NT2/D1 (cell line): ENCODE measurements around the gene CNGA4.
"Not testable (repeated sequence)": the region's sequence is repeated elsewhere in the genome, so short reads cannot be mapped to it uniquely, and the experiment has no call there.

Experiments
- DNase-seq: peaks from one replicate; pipeline ENCODE4 v3.0.0-alpha.2; 2011; ENCODE audit warnings: low read depth, low spot score
- H3K27me3 ChIP-seq: 2 replicates; pipeline ENCODE4 v1.6.0; 2011; ENCODE audit warnings: mild to moderate bottlenecking; ENCODE audit not compliant: insufficient read length, insufficient read depth
- H3K36me3 ChIP-seq: 2 replicates; pipeline ENCODE4 v1.6.1; 2011; ENCODE audit warnings: mild to moderate bottlenecking, low read length, mixed read lengths; ENCODE audit not compliant: insufficient read depth, insufficient read length
- H3K4me1 ChIP-seq: 2 replicates; pipeline ENCODE4 v1.5.1; 2011; ENCODE audit not compliant: insufficient read depth, insufficient read length
- H3K4me3 ChIP-seq: 2 replicates; pipeline ENCODE4 v1.5.1; 2011; ENCODE audit warnings: low read depth; ENCODE audit not compliant: insufficient read length
- H3K9ac ChIP-seq: 2 replicates; pipeline ENCODE4 v1.6.0; 2011; ENCODE audit warnings: low read depth; ENCODE audit not compliant: insufficient read length
- H3K9me3 ChIP-seq: 2 replicates; pipeline ENCODE4 v1.5.1; 2011; ENCODE audit warnings: mild to moderate bottlenecking, low read length; ENCODE audit not compliant: insufficient read depth
- SUZ12 ChIP-seq: IDR thresholded peaks from 2 replicates; pipeline ENCODE4 v1.6.1; 2011; ENCODE audit not compliant: insufficient read length, insufficient read depth; ENCODE audit errors: extremely low read depth
- YY1 ChIP-seq: IDR thresholded peaks from 2 replicates; pipeline ENCODE4 v1.6.1; 2011; ENCODE audit not compliant: insufficient read length, insufficient read depth
- ZNF274 ChIP-seq: IDR thresholded peaks from 2 replicates; pipeline ENCODE4 v1.6.1; 2011; ENCODE audit warnings: mild to moderate bottlenecking, low read depth, low read length

Gene CNGA4

DNA sequence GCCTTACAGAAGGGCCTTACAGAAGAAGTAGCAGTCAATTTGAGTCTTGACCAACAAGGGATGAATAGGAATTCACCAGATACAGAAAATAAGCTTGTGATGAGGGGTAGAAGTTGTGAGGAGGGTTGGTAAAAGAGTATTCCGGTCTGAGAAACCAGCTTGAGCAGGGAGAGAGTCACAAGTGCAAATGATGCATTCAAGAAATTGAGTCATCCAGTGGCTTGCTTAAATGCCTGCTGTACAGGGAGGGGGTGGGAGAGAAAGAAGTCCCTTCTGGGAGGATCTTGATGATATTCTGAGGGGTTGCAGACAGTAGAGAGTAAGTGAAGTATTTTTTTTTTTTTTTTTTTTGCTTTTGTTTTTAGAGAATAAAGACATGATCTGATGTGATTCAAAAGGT is 29.9 kb downstream of the CNGA4 start:
- H3K9ac ChIP-seq, result no peak overlapping the region
- H3K27me3 ChIP-seq, result no peaks in the 10 kb centered on the region
- H3K9me3 ChIP-seq, result no peaks in the 10 kb centered on the region
- peaks cover 3% of the 10 kb centered on the region for H3K4me1 ChIP-seq
- no peak for DNase-seq
- TF ChIP-seq ZNF274 (no peak), SUZ12 (no peak), YY1 (no peak)
- H3K36me3 ChIP-seq, result no peaks in the 10 kb centered on the region
- H3K4me3 ChIP-seq, result no peak overlapping the region

DNA sequence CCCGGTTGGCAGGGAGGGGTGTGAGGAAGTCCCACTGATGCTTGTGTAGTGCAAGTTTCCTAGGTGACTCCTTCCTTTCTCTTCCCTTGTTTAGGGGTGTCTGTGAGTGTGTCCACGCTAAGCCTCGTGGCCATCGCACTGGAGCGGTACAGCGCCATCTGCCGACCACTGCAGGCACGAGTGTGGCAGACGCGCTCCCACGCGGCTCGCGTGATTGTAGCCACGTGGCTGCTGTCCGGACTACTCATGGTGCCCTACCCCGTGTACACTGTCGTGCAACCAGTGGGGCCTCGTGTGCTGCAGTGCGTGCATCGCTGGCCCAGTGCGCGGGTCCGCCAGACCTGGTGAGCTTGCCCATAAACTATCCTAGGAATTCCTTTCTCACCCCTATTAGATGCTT is 31.1 kb downstream of the CNGA4 start:
- no peaks in the 10 kb centered on the region for H3K9me3 ChIP-seq
- no peak for DNase-seq
- no peak for TF ChIP-seq ZNF274
- TF ChIP-seq SUZ12, result no peak
- TF ChIP-seq YY1, result no peak

GRCh38 chr11:6270584-6271246 is 31.8 kb downstream of the CNGA4 start:
- H3K4me1 ChIP-seq, result peaks cover 3% of the 10 kb centered on the region
- TF ChIP-seq YY1, result no peak
- no peak for TF ChIP-seq ZNF274
- no peak for TF ChIP-seq SUZ12
- H3K36me3 ChIP-seq, result no peaks in the 10 kb centered on the region
- no peaks in the 10 kb centered on the region for H3K9me3 ChIP-seq
- no peak overlapping the region for H3K9ac ChIP-seq
- no peaks in the 10 kb centered on the region for H3K27me3 ChIP-seq
- DNase-seq, result no peak
- no peak overlapping the region for H3K4me3 ChIP-seq

More for the DNA sequence above, 31.1 kb downstream of the CNGA4 start:
- H3K9ac ChIP-seq, result no peak overlapping the region
- no peaks in the 10 kb centered on the region for H3K36me3 ChIP-seq
- peaks cover 3% of the 10 kb centered on the region for H3K4me1 ChIP-seq
- H3K4me3 ChIP-seq, result no peak overlapping the region
- H3K27me3 ChIP-seq, result no peaks in the 10 kb centered on the region

- no peak overlapping the region for H3K9ac ChIP-seq
- no peak for DNase-seq
- H3K36me3 ChIP-seq, result no peaks in the 10 kb centered on the region
- no peak overlapping the region for H3K4me3 ChIP-seq
- H3K9me3 ChIP-seq, result no peaks in the 10 kb centered on the region
- no peak for TF ChIP-seq YY1
- TF ChIP-seq ZNF274, result no peak
- no peak for TF ChIP-seq SUZ12
- peaks cover 3% of the 10 kb centered on the region for H3K4me1 ChIP-seq
- no peaks in the 10 kb centered on the region for H3K27me3 ChIP-seq
These were observed 32.7 kb downstream of the CNGA4 start for GRCh38 chr11:6271598-6271997.

DNA sequence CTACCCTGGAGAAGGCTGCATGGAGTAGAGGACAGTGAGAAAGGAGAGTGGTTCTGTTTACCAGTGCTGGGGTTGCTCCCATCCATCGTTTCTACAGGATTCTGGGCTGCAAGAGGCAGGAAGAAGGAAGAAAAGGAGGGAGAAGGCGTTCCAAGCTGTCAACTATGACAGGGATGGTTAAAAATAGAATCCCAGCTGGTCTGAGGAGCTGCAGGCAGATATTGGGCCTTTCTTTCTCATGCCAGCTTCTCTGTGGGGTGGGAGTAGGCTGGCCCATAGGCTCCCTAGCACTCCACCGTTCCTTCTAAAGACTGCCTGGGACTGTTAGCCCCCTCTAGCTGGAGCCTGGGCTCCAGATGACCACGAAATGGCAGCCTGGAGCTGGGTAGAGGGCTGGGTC is 34.3 kb downstream of the CNGA4 start:
- Histone ChIP-seq H3K4me1 (peaks cover 3% of the 10 kb centered on the region), H3K36me3 (no peaks in the 10 kb centered on the region), H3K4me3 (no peak overlapping the region), H3K27me3 (no peaks in the 10 kb centered on the region), H3K9me3 (no peaks in the 10 kb centered on the region), H3K9ac (no peak overlapping the region)
- no peak for TF ChIP-seq YY1
- no peak for TF ChIP-seq SUZ12
- no peak for TF ChIP-seq ZNF274
- no peak for DNase-seq

- H3K9me3 ChIP-seq, H3K27me3 ChIP-seq, H3K36me3 ChIP-seq, H3K9ac ChIP-seq, H3K4me3 ChIP-seq, DNase-seq, H3K4me1 ChIP-seq: not testable (repeated sequence)
These were observed 41.9 kb downstream of the CNGA4 start for GRCh38 chr11:6280809-6281208.

DNA sequence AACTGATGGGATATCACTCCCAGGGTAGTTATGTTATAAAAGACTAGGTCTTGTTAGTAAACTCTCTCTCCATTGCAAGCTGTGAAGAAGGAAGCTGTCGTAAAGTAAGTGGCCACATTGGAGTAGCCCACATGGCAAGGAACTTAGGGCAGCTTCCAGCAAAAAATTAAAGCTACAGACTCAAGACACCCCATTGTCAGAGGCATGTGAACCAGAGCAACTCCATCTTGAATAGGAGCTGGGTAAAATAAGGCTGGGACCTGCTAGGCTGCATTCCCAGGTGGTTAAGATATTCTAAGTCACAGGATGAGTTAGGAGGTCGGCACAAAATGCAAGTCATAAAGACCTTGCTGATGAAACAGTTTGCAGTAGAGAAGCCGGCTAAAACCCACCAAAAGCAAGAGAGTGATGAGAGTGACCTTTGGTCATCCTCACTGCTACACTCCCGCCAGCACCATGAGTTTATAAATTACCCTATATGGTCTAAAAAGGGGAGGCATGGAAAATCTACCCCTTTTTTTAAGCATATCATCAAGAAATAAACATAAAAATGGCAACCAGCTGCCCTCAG is 44.6 kb downstream of the CNGA4 start:
- no peak overlapping the region for H3K9ac ChIP-seq
- no peaks in the 10 kb centered on the region for H3K36me3 ChIP-seq
- H3K4me1 ChIP-seq, result no peaks in the 10 kb centered on the region
- TF ChIP-seq SUZ12 (no peak), YY1 (no peak), ZNF274 (no peak)
- H3K9me3 ChIP-seq, result 0 out of 2 replicates have a peak, but pooled peaks cover 6% of the 10 kb centered on the region
- no peak overlapping the region for H3K4me3 ChIP-seq
- DNase-seq, result no peak
- H3K27me3 ChIP-seq, result no peaks in the 10 kb centered on the region

GRCh38 chr11:6284250-6284649 is 45.4 kb downstream of the CNGA4 start:
- DNase-seq, result no peak
- TF ChIP-seq ZNF274 (no peak), SUZ12 (no peak), YY1 (no peak)
- H3K27me3 ChIP-seq, result no peaks in the 10 kb centered on the region

More at GRCh38 chr11:6284250-6284649, 45.4 kb downstream of the CNGA4 start:
- H3K9ac ChIP-seq, result no peak overlapping the region
- H3K9me3 ChIP-seq, result 0 out of 2 replicates have a peak, but pooled peaks cover 6% of the 10 kb centered on the region
- no peaks in the 10 kb centered on the region for H3K36me3 ChIP-seq
- H3K4me1 ChIP-seq, result no peaks in the 10 kb centered on the region
- H3K4me3 ChIP-seq, result no peak overlapping the region
